K562 (cell line): ENCODE data around the gene CYP51A1. TPM values are rescaled to one million over a fixed set of nuclear protein-coding genes. Genes with fewer than 3 reads are reported as not detected.

Experiments used
- ATAC-seq: fragments of 200-7000 bp; cut with Tn5 transposase; 3 replicates; pipeline ENCODE4 v1.9.1; 2020; ENCODE audit warnings: moderate library complexity
- BruUV-seq: library from RNA; stranded (reverse); fragments of 400-500 nt; replicated peaks from 2 replicates; lab custom pipeline; 2021; lab: Mats Ljungman, UMichigan
- CTCF ChIA-PET: fragments of 300-600 bp; formaldehyde crosslinking; extraction: SDS; loops from one replicate; lab custom pipeline; 2021; ENCODE audit warnings: low intra/inter-chr PET ratio; lab: Yijun Ruan, JAX
- POLR2A ChIA-PET: fragments of 300-600, 350-650 bp; sonication (Branson Sonifier 250); formaldehyde crosslinking; extraction: SDS; loops from one replicate; lab custom pipeline; 2021; ENCODE audit warnings: antibody characterized with exemption, inconsistent platforms; lab: Yijun Ruan, JAX
- DNase-seq, 4 experiments: peaks; one replicate each; pipeline versions ENCODE4 v3.0.0 to v3.0.0-alpha.2; 2011 to 2018; ENCODE audit warnings: low spot score in 3 of 4, mixed read lengths in 3 of 4; ENCODE audit errors: extremely low read depth in 1 of 4
- FAIRE-seq: peaks from 2 replicates; lab custom pipeline; 2011; peaks lifted over from hg19 to GRCh38; lab: Jason Lieb, UNC
- H2AFZ ChIP-seq: 2 replicates; pipeline ENCODE4 v1.6.0; 2011; ENCODE audit warnings: low read depth, low read length, control low read depth, inconsistent platforms
- H3K27ac ChIP-seq: fragments of 200-600 bp; 3 replicates; pipeline ENCODE4 v1.8.0; 2011; ENCODE audit warnings: low read depth, mild to moderate bottlenecking, control low read depth, inconsistent platforms, low read length, moderate library complexity, mixed read lengths; ENCODE audit errors: extremely low read depth
- H3K27me3 ChIP-seq, 2 experiments: fragments of 300-600 bp in 1 of 2; 2 replicates in 1 of 2; 3 replicates in 1 of 2; pipeline versions ENCODE4 v1.6.0 to v1.8.0; 2011; ENCODE audit warnings: inconsistent platforms in 2 of 2, low read length in 2 of 2, mild to moderate bottlenecking in 1 of 2, mixed read lengths in 1 of 2, moderate library complexity in 1 of 2; ENCODE audit not compliant: control insufficient read depth in 2 of 2, insufficient read depth in 2 of 2
- H3K36me3 ChIP-seq: fragments of 300-600 bp; 3 replicates; pipeline ENCODE4 v1.8.0; 2011; ENCODE audit warnings: mild to moderate bottlenecking, low read length, inconsistent platforms; ENCODE audit not compliant: control insufficient read depth, insufficient read depth
- H3K4me1 ChIP-seq, 2 experiments: fragments of 200-600 bp in 1 of 2; replicated peaks in 1 of 2; 2 replicates in 1 of 2; 3 replicates in 1 of 2; pipeline versions ENCODE4 v1.5.1 to v1.8.0; 2011; ENCODE audit warnings: inconsistent platforms in 2 of 2, low read length in 2 of 2, mild to moderate bottlenecking in 1 of 2, mixed read lengths in 1 of 2, moderate library complexity in 1 of 2; ENCODE audit not compliant: control insufficient read depth in 2 of 2, insufficient read depth in 2 of 2
- H3K4me2 ChIP-seq: 2 replicates; pipeline ENCODE4 v1.6.1; 2011; ENCODE audit warnings: low read length, control low read depth, inconsistent platforms, mixed read lengths; ENCODE audit not compliant: insufficient read depth
- H3K4me3 ChIP-seq: fragments of 200-600 bp; sonication (generic), shearing (Covaris generic); 2 replicates; pipeline ENCODE4 v1.5.1; 2016; ENCODE audit warnings: control low read depth, inconsistent platforms
- H3K79me2 ChIP-seq: fragments of 200-600 bp; 3 replicates; pipeline ENCODE4 v1.8.0; 2011; ENCODE audit warnings: low read length, inconsistent platforms; ENCODE audit not compliant: control insufficient read depth, insufficient read depth
- H3K9ac ChIP-seq, 2 experiments: 2 replicates each; pipeline versions ENCODE4 v1.6.0 to v1.6.1; 2011; ENCODE audit warnings: low read depth in 2 of 2, low read length in 2 of 2, control low read depth in 1 of 2, inconsistent platforms in 1 of 2, mild to moderate bottlenecking in 1 of 2, mixed read lengths in 1 of 2; ENCODE audit not compliant: insufficient read depth in 1 of 2
- H3K9me1 ChIP-seq: one replicate; pipeline ENCODE4 v1.6.0; 2011; ENCODE audit warnings: inconsistent platforms, mild to moderate bottlenecking, low read length, moderate library complexity; ENCODE audit not compliant: control insufficient read depth, insufficient read depth
- H3K9me3 ChIP-seq: replicated peaks from 2 replicates; pipeline ENCODE4 v1.5.1; 2011; ENCODE audit warnings: low read depth, low read length, inconsistent platforms; ENCODE audit not compliant: control insufficient read depth, insufficient read depth
- H4K20me1 ChIP-seq: replicated peaks from 2 replicates; pipeline ENCODE4 v1.6.1; 2011; ENCODE audit warnings: low read length, inconsistent platforms, mixed read lengths; ENCODE audit not compliant: control insufficient read depth, insufficient read depth
- E2F1 ChIP-seq: sonication (generic); formaldehyde crosslinking; IDR thresholded peaks from 2 replicates; pipeline ENCODE4 v1.8.1; 2023; ENCODE audit warnings: mild to moderate bottlenecking, missing genetic modification reagents, moderate library complexity
- ESRRB ChIP-seq: fragments of 250-450 bp; sonication (Bioruptor Pico); IDR thresholded peaks from 2 replicates; pipeline ENCODE4 v1.5.0; 2020; ENCODE audit warnings: mild to moderate bottlenecking, moderate library complexity, borderline replicate concordance
- ETV6 ChIP-seq, 3 experiments: fragments of 150-350 bp in 1 of 3; sonication (generic) in 1 of 3; formaldehyde crosslinking in 1 of 3; IDR thresholded peaks; 2 replicates each; pipeline versions ENCODE4 v1.6.1 to v1.8.0; 2014 to 2022; ENCODE audit warnings: borderline replicate concordance in 2 of 3, low read depth in 2 of 3, antibody characterized with exemption in 1 of 3, low read length in 1 of 3, mild to moderate bottlenecking in 1 of 3, missing genetic modification reagents in 1 of 3
- HCFC1 ChIP-seq: IDR thresholded peaks from 2 replicates; pipeline ENCODE4 v1.6.1; 2012; ENCODE audit warnings: low read depth, low read length, improper control_type of control experiment
- HDGF ChIP-seq: fragments of 450-650 bp; IDR thresholded peaks from 2 replicates; pipeline ENCODE4 v1.6.1; 2016
- MCM5 ChIP-seq: fragments of 450-650 bp; IDR thresholded peaks from 2 replicates; pipeline ENCODE4 v1.6.1; 2016; ENCODE audit warnings: low read depth
- MEIS2 ChIP-seq: fragments of 450-650 bp; IDR thresholded peaks from 2 replicates; pipeline ENCODE4 v1.6.1; 2014; ENCODE audit warnings: mild to moderate bottlenecking; ENCODE audit not compliant: partially characterized antibody
- PKNOX1 ChIP-seq: fragments of 450-650 bp; IDR thresholded peaks from 2 replicates; pipeline ENCODE4 v1.6.1; 2016
- TAF1 ChIP-seq: IDR thresholded peaks from 2 replicates; pipeline ENCODE4 v1.6.1; 2011; ENCODE audit warnings: mild to moderate bottlenecking, low read length, moderate library complexity; ENCODE audit not compliant: insufficient read depth, control insufficient read depth, severe bottlenecking; ENCODE audit errors: extremely low read depth
- ZNF134 ChIP-seq: fragments of 250-450 bp; sonication (Bioruptor Pico); conservative IDR thresholded peaks from 2 replicates; pipeline ENCODE4 v1.4.0; 2020
- WGBS: fragments of 100-300 bp; shearing (Covaris generic); methylation state at CpG from one replicate; pipeline ENCODE4 v1.1.6; 2016; ENCODE audit warnings: low coverage, mixed read lengths; ENCODE audit not compliant: insufficient coverage; ENCODE audit errors: missing lambda C conversion rate; 5-methylcytosine and 5-hydroxymethylcytosine counted together
- in situ Hi-C: fragments of 300-500 bp; cut with MboI; formaldehyde crosslinking; loops from 4 replicates; pipeline ENCODE4 v1.15.0; 2018; ENCODE audit warnings: inconsistent platforms, mixed read lengths
- intact Hi-C: fragments of 100-400 bp; cut with micrococcal nuclease; formaldehyde crosslinking; loops from 2 replicates; pipeline ENCODE4 v1.14.2; 2022
- polyA plus RNA-seq, 8 experiments: library from polyadenylated mRNA; depleted of rRNA in 4 of 8; stranded (reverse) in 5 of 8; unstranded in 3 of 8; fragments of >200 nt; fragmentation: Nextera tagmentation in 2 of 8; fragmentation: Illumina TruSeq in 1 of 8; extraction: Ambion mirVana in 2 of 8; extraction: Trizol in 1 of 8; gene quantifications; 2 replicates each; pipeline versions ENCODE4 v1.2.1 to v1.2.3, GENCODE V29; 2011 to 2014; ENCODE audit warnings: inconsistent platforms in 1 of 8, missing spikeins in 1 of 8
- total RNA-seq, 7 experiments: library from RNA; depleted of rRNA in 6 of 7; stranded (reverse); fragments of >200 nt in 6 of 7; fragmentation: Illumina TruSeq in 2 of 7; extraction: Trizol in 2 of 7; gene quantifications; 2 replicates each; pipeline versions ENCODE4 v1.2.1 to v1.2.3, GENCODE V29; 2011 to 2021; ENCODE audit warnings: low replicate concordance in 1 of 7

Gene CYP51A1
- total and polyA plus RNA-seq, 9 of the 15 experiments (the other 6 are each of a cell fraction or from before 2014, with no cell fraction given), result 35.4 to 151 (median 80.3) TPM

GRCh38 chr7:92131764-92132330, 2.4 kb downstream of the CYP51A1 start (continued):
- TF ChIP-seq ETV6 (IDR thresholded peaks at IDR 0.05; ENCODE audit: borderline replicate concordance in 1 of 2, low read depth in 2 of 2, low read length in 1 of 2), result no peak
- TF ChIP-seq ETV6 (CRISPR knock-in tag; IDR thresholded peaks at IDR 0.05; ENCODE audit: borderline replicate concordance), result no peak
- TF ChIP-seq ESRRB (CRISPR knock-in tag), result no peak
- TF ChIP-seq MEIS2, result peak; percentile 28
- TF ChIP-seq MCM5, result no peak
- no peak for TF ChIP-seq E2F1 (CRISPR knock-in tag)
- no peak for TF ChIP-seq TAF1
- no peak for TF ChIP-seq HCFC1
- TF ChIP-seq PKNOX1, result peak; percentile 81

- no peaks in the 10 kb centered on the region for H3K9me3 ChIP-seq
- peaks cover 61% of the 10 kb centered on the region for H3K36me3 ChIP-seq
- no peak overlapping the region for H3K9ac ChIP-seq
- H3K4me3 ChIP-seq, result no peak overlapping the region
- H4K20me1 ChIP-seq, result peaks cover 8% of the 10 kb centered on the region; the same call in 1 of the 2 replicates
- H3K27ac ChIP-seq, result no peak overlapping the region
- no peak for ATAC-seq
- TF ChIP-seq HDGF (no peak), ZNF134 (CRISPR knock-in tag) (no peak)
- no peaks in the 10 kb centered on the region for H3K27me3 ChIP-seq
- in situ Hi-C loops (loop anchor here (10.0 kb wide), 1 partner anchor 304 kb away; no protein-coding TSS in a partner anchor), intact Hi-C loops (loop anchor here (5.0 kb wide), 1 partner anchor 291 kb away; no protein-coding TSS in a partner anchor)
- no TSS peak for BruUV-seq
- no peak for FAIRE-seq
- H3K4me2 ChIP-seq, result no peak overlapping the region
- H3K4me1 ChIP-seq, result peaks cover 19 to 20% of the 10 kb centered on the region in 2 experiments; a peak in 3 of 5 replicates
- no peaks in the 10 kb centered on the region for H3K9me1 ChIP-seq
- DNase-seq, result no peak
- H2AFZ ChIP-seq, result no peak overlapping the region
- POLR2A ChIA-PET, result no interaction called here
- 93% methylated on average over 5 of the region's 5 CpGs for WGBS
- peaks cover 54% of the 10 kb centered on the region for H3K79me2 ChIP-seq
- CTCF ChIA-PET, result no interaction called here
Observed at GRCh38 chr7:92131093-92131492, 3.2 kb downstream of the CYP51A1 start.
